HEK293 (cell line): ENCODE results near the gene ZNF358.

Source experiments
- CTCF ChIA-PET: fragments of 350-600 bp; formaldehyde crosslinking; extraction: SDS; loops from one replicate; lab custom pipeline; 2021; ENCODE audit warnings: antibody characterized with exemption; lab: Yijun Ruan, JAX
- POLR2A ChIA-PET: fragments of 300-600 bp; formaldehyde crosslinking; extraction: SDS; loops from one replicate; lab custom pipeline; 2020; ENCODE audit warnings: antibody characterized with exemption, inconsistent platforms; lab: Yijun Ruan, JAX
- H3K27ac ChIP-seq: fragments of 200-500 bp; sonication (Bioruptor generic); 2 replicates; pipeline ENCODE4 v1.5.1; 2014; ENCODE audit warnings: low read depth, low read length, control low read depth, inconsistent platforms; ENCODE audit errors: extremely low read depth
- H3K36me3 ChIP-seq, 2 experiments: fragments of 200-500 bp in 1 of 2; sonication (Bioruptor generic) in 1 of 2; 1 replicate in 1 of 2; 2 replicates in 1 of 2; pipeline ENCODE4 v1.5.1; 2014 to 2017; ENCODE audit warnings: inconsistent platforms in 2 of 2, low read length in 2 of 2; ENCODE audit not compliant: control insufficient read depth in 2 of 2, insufficient read depth in 1 of 2
- H3K4me1 ChIP-seq: fragments of 200-500 bp; sonication (Bioruptor generic); 2 replicates; pipeline ENCODE4 v1.5.1; 2014; ENCODE audit warnings: mild to moderate bottlenecking, low read length, inconsistent platforms; ENCODE audit not compliant: control insufficient read depth, insufficient read depth
- H3K4me3 ChIP-seq: 2 replicates; pipeline ENCODE4 v1.5.1; 2011; ENCODE audit warnings: low read depth, mild to moderate bottlenecking, control low read depth, low read length, moderate library complexity
- H3K9me3 ChIP-seq: fragments of 200-500 bp; sonication (Bioruptor generic); 2 replicates; pipeline ENCODE4 v1.5.1; 2014; ENCODE audit warnings: low read depth, low read length, inconsistent platforms; ENCODE audit not compliant: control insufficient read depth, insufficient read depth
- GFI1B ChIP-seq: fragments of 450-650 bp; formaldehyde crosslinking; IDR thresholded peaks from 2 replicates; pipeline ENCODE4 v1.5.1; 2016; ENCODE audit warnings: missing biosample characterization, missing genetic modification characterization
- KLF8 ChIP-seq: fragments of 450-650 bp; formaldehyde crosslinking; IDR thresholded peaks from 2 replicates; pipeline ENCODE4 v1.5.1; 2016; ENCODE audit warnings: missing biosample characterization, missing genetic modification characterization
- TRIM28 ChIP-seq: IDR thresholded peaks from 2 replicates; pipeline ENCODE4 v1.6.1; 2011; ENCODE audit warnings: low read length, control low read depth, borderline replicate concordance
- YY1 ChIP-seq: fragments of 450-650 bp; formaldehyde crosslinking; IDR thresholded peaks from 2 replicates; pipeline ENCODE4 v1.5.1; 2018; ENCODE audit warnings: missing biosample characterization, missing genetic modification characterization
- ZBTB48 ChIP-seq: fragments of 450-650 bp; formaldehyde crosslinking; IDR thresholded peaks from 2 replicates; pipeline ENCODE4 v1.5.1; 2016; ENCODE audit warnings: missing biosample characterization, missing genetic modification characterization
- ZBTB7A ChIP-seq: fragments of 450-650 bp; formaldehyde crosslinking; IDR thresholded peaks from 2 replicates; pipeline ENCODE4 v1.5.1; 2016; ENCODE audit warnings: low read depth, missing biosample characterization, missing genetic modification characterization
- ZNF223 ChIP-seq: fragments of 450-650 bp; formaldehyde crosslinking; IDR thresholded peaks from 2 replicates; pipeline ENCODE4 v1.5.1; 2016; ENCODE audit warnings: missing biosample characterization, missing genetic modification characterization
- ZNF311 ChIP-seq: fragments of 450-650 bp; formaldehyde crosslinking; IDR thresholded peaks from 2 replicates; pipeline ENCODE4 v1.5.1; 2017; ENCODE audit warnings: missing biosample characterization, missing genetic modification characterization, borderline replicate concordance
- ZNF335 ChIP-seq: fragments of 450-650 bp; formaldehyde crosslinking; conservative IDR thresholded peaks from 2 replicates; pipeline ENCODE4 v1.5.1; 2016; ENCODE audit warnings: missing biosample characterization, missing genetic modification characterization
- ZNF354C ChIP-seq: fragments of 450-650 bp; formaldehyde crosslinking; IDR thresholded peaks from 2 replicates; pipeline ENCODE4 v1.5.1; 2016; ENCODE audit warnings: missing biosample characterization, missing genetic modification characterization, low read depth, borderline replicate concordance
- ZNF391 ChIP-seq: fragments of 450-650 bp; formaldehyde crosslinking; IDR thresholded peaks from 2 replicates; pipeline ENCODE4 v1.5.1; 2016; ENCODE audit warnings: low read depth, missing biosample characterization, missing genetic modification characterization, borderline replicate concordance
- ZNF548 ChIP-seq: fragments of 450-650 bp; formaldehyde crosslinking; IDR thresholded peaks from 2 replicates; pipeline ENCODE4 v1.5.1; 2016; ENCODE audit warnings: missing biosample characterization, missing genetic modification characterization
- ZNF558 ChIP-seq: fragments of 450-650 bp; formaldehyde crosslinking; IDR thresholded peaks from 2 replicates; pipeline ENCODE4 v1.5.1; 2016; ENCODE audit warnings: missing biosample characterization, missing genetic modification characterization
- ZNF585B ChIP-seq: fragments of 450-650 bp; formaldehyde crosslinking; IDR thresholded peaks from 2 replicates; pipeline ENCODE4 v1.5.1; 2016; ENCODE audit warnings: missing biosample characterization, missing genetic modification characterization
- ZNF768 ChIP-seq: fragments of 450-650 bp; formaldehyde crosslinking; IDR thresholded peaks from 2 replicates; pipeline ENCODE4 v1.5.1; 2018; ENCODE audit warnings: missing biosample characterization, mild to moderate bottlenecking, missing genetic modification characterization
- ZXDB ChIP-seq: fragments of 450-650 bp; formaldehyde crosslinking; IDR thresholded peaks from 2 replicates; pipeline ENCODE4 v1.5.1; 2016; ENCODE audit warnings: missing biosample characterization, missing genetic modification characterization
- TF ChIP-seq, protein P1 (sequence below): fragments of 450-650 bp; formaldehyde crosslinking; IDR thresholded peaks from 2 replicates; pipeline ENCODE4 v1.5.1; 2017; ENCODE audit warnings: missing biosample characterization, missing genetic modification characterization
- TF ChIP-seq, protein P2 (sequence below): fragments of 450-650 bp; formaldehyde crosslinking; IDR thresholded peaks from 2 replicates; pipeline ENCODE4 v1.5.1; 2017; ENCODE audit warnings: missing biosample characterization, missing genetic modification characterization
- TF ChIP-seq, protein P3 (sequence below): fragments of 450-650 bp; formaldehyde crosslinking; IDR thresholded peaks from 2 replicates; pipeline ENCODE4 v1.5.1; 2016; ENCODE audit warnings: missing biosample characterization, missing genetic modification characterization
- TF ChIP-seq, protein P4 (sequence below): fragments of 450-650 bp; formaldehyde crosslinking; IDR thresholded peaks from 2 replicates; pipeline ENCODE4 v1.5.1; 2016; ENCODE audit warnings: missing biosample characterization, missing genetic modification characterization
- TF ChIP-seq, protein P5 (sequence below): fragments of 450-650 bp; formaldehyde crosslinking; IDR thresholded peaks from 2 replicates; pipeline ENCODE4 v1.5.1; 2016; ENCODE audit warnings: missing biosample characterization, missing genetic modification characterization
- TF ChIP-seq, protein P6 (sequence below): IDR thresholded peaks from 2 replicates; pipeline ENCODE4 v1.6.1; 2011; ENCODE audit warnings: mild to moderate bottlenecking, low read depth, low read length, borderline replicate concordance

The ZNF358 gene

DNA sequence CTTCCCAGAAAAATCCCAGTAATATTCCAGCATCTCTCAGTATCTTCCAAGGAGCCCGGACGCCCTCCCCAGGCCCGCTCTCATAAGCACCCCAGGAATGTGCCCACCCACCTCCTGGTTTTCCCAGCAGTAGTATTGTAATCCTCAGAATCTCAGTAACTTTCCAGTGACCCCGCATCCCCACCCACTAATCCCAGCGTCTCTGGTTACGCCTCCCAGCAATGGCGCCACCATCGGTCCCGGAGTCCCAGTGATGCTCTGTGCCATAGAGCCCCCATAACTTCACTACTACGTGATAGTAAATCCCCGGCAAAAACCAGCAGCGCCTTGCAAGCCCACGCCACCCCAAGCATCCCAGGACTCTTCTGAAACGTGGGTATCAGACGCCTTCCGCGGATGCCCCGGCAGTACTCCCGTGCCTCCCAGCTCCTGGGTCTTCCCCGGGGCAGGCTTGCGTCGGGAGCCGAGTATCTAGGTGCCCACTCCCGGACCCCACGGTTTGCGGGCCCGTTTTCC, 18.7 kb downstream of the ZNF358 start (continued):
- peak; percentile 39 for TF ChIP-seq ZNF335 (tag by site-specific recombination)

DNA sequence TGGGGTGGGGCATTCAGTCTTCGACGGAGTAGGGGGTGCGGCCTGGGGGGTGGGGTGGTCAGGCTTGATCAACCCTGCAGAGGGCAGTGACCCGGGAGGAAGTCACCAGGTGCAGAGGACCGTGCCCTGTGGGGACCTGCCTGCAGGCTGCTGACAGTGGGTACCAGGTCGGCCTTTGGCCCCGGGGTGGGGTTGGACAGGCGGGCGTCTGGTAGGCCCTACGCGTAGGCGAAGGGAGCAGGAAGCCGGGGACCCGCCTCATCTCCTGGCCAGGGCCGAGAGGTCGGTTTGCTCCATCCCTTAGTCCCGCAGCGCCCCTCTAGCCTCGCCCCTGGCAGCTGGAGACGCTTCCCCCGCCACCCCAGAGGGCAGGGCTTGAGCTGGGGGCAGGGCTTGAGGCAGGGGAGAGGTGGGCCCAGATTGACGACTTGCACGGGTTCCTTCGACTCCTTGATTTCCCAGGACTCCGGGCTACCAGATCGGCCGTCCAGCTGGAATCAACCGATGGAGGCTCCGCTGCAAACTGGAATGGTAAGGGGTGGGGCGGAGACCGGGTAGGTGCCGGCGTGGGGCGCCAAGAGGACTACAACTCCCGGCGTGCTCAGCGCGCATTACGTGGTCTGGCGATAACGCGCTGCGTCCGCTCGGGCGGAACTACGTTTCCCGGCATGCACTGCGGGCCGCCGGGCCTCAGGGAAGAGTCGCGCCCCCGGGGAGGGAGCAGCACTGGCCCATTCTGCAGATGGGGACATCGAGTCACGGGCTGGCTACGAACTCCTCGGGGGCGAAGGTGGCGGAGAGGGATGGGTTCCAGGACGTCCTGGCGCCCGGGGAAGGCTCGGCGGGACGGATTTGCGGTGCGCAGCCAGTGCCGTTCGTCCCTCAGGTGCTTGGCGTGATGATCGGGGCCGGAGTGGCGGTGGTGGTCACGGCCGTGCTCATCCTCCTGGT, 19.4 kb downstream of the ZNF358 start, which contains the start of gene PNPLA6:
PNPLA6 (plus strand) TSS at position 671 of the 951 bp plus-strand sequence; CDS start at position 743, 72 bp downstream.
- Histone ChIP-seq H3K36me3 (peaks cover 0 to 18% of the 10 kb centered on the region in 2 experiments; a peak in 2 of 3 replicates), H3K4me3 (peak within 1 kb of the TSS; percentile 82), H3K4me1 (no peaks in the 10 kb centered on the region), H3K27ac (peak within 1 kb of the TSS; percentile 39; the same call in 1 of the 2 replicates), H3K9me3 (no peaks in the 10 kb centered on the region)
- ChIA-PET POLR2A (interaction anchor here (0.6 to 3.4 kb wide), 6 partner anchors 9 to 155 kb away, joined by 3 to 27 read pairs (median 4); partner anchors contain the start of genes MCOLN1 and ZNF358), CTCF (interaction anchor here (1.1 kb wide), 1 partner anchor 62 kb away, joined by 3 read pairs; no protein-coding TSS in a partner anchor)
- TF ChIP-seq KLF8 (tag by site-specific recombination) (peak; percentile 94), ZNF768 (no peak; the same call in 1 of the 2 replicates), ZBTB7A (tag by site-specific recombination) (no peak), TRIM28 (peak; percentile 30; the same call in 1 of the 2 replicates), ZNF585B (tag by site-specific recombination) (no peak), YY1 (tag by site-specific recombination) (peak; percentile 68), GFI1B (tag by site-specific recombination) (no peak), ZNF223 (tag by site-specific recombination) (no peak), ZNF548 (tag by site-specific recombination) (no peak), ZNF558 (tag by site-specific recombination) (no peak), ZNF311 (no peak), ZNF354C (no peak), ZNF391 (tag by site-specific recombination) (no peak), ZXDB (tag by site-specific recombination) (peak; percentile 96), ZBTB48 (tag by site-specific recombination) (peak; percentile 62; the same call in 1 of the 2 replicates)
- TF ChIP-seq, protein P1, sequence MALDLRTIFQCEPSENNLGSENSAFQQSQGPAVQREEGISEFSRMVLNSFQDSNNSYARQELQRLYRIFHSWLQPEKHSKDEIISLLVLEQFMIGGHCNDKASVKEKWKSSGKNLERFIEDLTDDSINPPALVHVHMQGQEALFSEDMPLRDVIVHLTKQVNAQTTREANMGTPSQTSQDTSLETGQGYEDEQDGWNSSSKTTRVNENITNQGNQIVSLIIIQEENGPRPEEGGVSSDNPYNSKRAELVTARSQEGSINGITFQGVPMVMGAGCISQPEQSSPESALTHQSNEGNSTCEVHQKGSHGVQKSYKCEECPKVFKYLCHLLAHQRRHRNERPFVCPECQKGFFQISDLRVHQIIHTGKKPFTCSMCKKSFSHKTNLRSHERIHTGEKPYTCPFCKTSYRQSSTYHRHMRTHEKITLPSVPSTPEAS (tag by site-specific recombination): 0 out of 2 replicates have a peak, but pooled peaks have one; percentile 27
- TF ChIP-seq, protein P2, sequence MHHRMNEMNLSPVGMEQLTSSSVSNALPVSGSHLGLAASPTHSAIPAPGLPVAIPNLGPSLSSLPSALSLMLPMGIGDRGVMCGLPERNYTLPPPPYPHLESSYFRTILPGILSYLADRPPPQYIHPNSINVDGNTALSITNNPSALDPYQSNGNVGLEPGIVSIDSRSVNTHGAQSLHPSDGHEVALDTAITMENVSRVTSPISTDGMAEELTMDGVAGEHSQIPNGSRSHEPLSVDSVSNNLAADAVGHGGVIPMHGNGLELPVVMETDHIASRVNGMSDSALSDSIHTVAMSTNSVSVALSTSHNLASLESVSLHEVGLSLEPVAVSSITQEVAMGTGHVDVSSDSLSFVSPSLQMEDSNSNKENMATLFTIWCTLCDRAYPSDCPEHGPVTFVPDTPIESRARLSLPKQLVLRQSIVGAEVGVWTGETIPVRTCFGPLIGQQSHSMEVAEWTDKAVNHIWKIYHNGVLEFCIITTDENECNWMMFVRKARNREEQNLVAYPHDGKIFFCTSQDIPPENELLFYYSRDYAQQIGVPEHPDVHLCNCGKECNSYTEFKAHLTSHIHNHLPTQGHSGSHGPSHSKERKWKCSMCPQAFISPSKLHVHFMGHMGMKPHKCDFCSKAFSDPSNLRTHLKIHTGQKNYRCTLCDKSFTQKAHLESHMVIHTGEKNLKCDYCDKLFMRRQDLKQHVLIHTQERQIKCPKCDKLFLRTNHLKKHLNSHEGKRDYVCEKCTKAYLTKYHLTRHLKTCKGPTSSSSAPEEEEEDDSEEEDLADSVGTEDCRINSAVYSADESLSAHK (tag by site-specific recombination): peak; percentile 61; the same call in 1 of the 2 replicates
- TF ChIP-seq, protein P3, sequence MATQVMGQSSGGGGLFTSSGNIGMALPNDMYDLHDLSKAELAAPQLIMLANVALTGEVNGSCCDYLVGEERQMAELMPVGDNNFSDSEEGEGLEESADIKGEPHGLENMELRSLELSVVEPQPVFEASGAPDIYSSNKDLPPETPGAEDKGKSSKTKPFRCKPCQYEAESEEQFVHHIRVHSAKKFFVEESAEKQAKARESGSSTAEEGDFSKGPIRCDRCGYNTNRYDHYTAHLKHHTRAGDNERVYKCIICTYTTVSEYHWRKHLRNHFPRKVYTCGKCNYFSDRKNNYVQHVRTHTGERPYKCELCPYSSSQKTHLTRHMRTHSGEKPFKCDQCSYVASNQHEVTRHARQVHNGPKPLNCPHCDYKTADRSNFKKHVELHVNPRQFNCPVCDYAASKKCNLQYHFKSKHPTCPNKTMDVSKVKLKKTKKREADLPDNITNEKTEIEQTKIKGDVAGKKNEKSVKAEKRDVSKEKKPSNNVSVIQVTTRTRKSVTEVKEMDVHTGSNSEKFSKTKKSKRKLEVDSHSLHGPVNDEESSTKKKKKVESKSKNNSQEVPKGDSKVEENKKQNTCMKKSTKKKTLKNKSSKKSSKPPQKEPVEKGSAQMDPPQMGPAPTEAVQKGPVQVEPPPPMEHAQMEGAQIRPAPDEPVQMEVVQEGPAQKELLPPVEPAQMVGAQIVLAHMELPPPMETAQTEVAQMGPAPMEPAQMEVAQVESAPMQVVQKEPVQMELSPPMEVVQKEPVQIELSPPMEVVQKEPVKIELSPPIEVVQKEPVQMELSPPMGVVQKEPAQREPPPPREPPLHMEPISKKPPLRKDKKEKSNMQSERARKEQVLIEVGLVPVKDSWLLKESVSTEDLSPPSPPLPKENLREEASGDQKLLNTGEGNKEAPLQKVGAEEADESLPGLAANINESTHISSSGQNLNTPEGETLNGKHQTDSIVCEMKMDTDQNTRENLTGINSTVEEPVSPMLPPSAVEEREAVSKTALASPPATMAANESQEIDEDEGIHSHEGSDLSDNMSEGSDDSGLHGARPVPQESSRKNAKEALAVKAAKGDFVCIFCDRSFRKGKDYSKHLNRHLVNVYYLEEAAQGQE: no peak
- TF ChIP-seq, protein P4, sequence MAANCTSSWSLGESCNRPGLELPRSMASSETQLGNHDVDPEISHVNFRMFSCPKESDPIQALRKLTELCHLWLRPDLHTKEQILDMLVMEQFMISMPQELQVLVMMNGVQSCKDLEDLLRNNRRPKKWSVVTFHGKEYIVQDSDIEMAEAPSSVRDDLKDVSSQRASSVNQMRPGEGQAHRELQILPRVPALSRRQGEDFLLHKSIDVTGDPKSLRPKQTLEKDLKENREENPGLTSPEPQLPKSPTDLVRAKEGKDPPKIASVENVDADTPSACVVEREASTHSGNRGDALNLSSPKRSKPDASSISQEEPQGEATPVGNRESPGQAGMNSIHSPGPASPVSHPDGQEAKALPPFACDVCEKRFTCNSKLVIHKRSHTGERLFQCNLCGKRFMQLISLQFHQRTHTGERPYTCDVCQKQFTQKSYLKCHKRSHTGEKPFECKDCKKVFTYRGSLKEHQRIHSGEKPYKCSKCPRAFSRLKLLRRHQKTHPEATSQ (tag by site-specific recombination): peak; percentile 90; the same call in 1 of the 2 replicates
- TF ChIP-seq, protein P5, sequence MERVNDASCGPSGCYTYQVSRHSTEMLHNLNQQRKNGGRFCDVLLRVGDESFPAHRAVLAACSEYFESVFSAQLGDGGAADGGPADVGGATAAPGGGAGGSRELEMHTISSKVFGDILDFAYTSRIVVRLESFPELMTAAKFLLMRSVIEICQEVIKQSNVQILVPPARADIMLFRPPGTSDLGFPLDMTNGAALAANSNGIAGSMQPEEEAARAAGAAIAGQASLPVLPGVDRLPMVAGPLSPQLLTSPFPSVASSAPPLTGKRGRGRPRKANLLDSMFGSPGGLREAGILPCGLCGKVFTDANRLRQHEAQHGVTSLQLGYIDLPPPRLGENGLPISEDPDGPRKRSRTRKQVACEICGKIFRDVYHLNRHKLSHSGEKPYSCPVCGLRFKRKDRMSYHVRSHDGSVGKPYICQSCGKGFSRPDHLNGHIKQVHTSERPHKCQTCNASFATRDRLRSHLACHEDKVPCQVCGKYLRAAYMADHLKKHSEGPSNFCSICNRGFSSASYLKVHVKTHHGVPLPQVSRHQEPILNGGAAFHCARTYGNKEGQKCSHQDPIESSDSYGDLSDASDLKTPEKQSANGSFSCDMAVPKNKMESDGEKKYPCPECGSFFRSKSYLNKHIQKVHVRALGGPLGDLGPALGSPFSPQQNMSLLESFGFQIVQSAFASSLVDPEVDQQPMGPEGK: peak; percentile 92
- TF ChIP-seq, protein P6, sequence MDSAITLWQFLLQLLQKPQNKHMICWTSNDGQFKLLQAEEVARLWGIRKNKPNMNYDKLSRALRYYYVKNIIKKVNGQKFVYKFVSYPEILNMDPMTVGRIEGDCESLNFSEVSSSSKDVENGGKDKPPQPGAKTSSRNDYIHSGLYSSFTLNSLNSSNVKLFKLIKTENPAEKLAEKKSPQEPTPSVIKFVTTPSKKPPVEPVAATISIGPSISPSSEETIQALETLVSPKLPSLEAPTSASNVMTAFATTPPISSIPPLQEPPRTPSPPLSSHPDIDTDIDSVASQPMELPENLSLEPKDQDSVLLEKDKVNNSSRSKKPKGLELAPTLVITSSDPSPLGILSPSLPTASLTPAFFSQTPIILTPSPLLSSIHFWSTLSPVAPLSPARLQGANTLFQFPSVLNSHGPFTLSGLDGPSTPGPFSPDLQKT: no peak
